HCT116 (cell line): Measurements from ENCODE around the gene ERCC5. TPM values are rescaled to one million over a fixed set of nuclear protein-coding genes. Genes with fewer than 3 reads are reported as not detected.

Experiments
- ATAC-seq: fragments of 200-7000 bp; cut with Tn5 transposase; 2 replicates; pipeline ENCODE4 v1.9.1; 2020; ENCODE audit warnings: mild to moderate bottlenecking, moderate library complexity
- BruUV-seq: library from RNA; stranded (reverse); fragments of 400-500 nt; replicated peaks from 2 replicates; lab custom pipeline; 2021; lab: Mats Ljungman, UMichigan
- CTCF ChIA-PET: fragments of 300-600 bp; sonication (Branson Sonifier 250); formaldehyde crosslinking; loops from one replicate; lab custom pipeline; 2021; ENCODE audit warnings: antibody characterized with exemption; lab: Charles Lee
- POLR2A ChIA-PET: fragments of 300-600, 350-600 bp; sonication (Branson Sonifier 250); formaldehyde crosslinking; loops from one replicate; lab custom pipeline; 2021; ENCODE audit warnings: antibody characterized with exemption; lab: Charles Lee
- RAD21 ChIA-PET, 2 experiments: fragments of 300-600 bp; sonication (Branson Sonifier 250); formaldehyde crosslinking; loops; one replicate each; lab custom pipeline; 2023; ENCODE audit warnings: low total read pairs in 2 of 2; ENCODE audit not compliant: uncharacterized antibody in 2 of 2, unreplicated experiment in 2 of 2, low non-redundant PET in 1 of 2; lab: Charles Lee
- DNase-seq: peaks from one replicate; pipeline ENCODE4 v3.0.0-alpha.2; 2010; ENCODE audit warnings: low read depth, low spot score
- H2AFZ ChIP-seq: fragments of 200-600 bp; shearing (Covaris generic), sonication (generic); 2 replicates; pipeline ENCODE4 v1.6.1; 2017; ENCODE audit warnings: low read depth, mixed run types, mixed read lengths, antibody characterized with exemption, low read length; ENCODE audit not compliant: poor library complexity, severe bottlenecking
- H3K27ac ChIP-seq: 2 replicates; pipeline ENCODE4 v1.5.1; 2012; ENCODE audit warnings: low read depth, low read length
- H3K27me3 ChIP-seq: fragments of 200-600 bp; sonication (generic); 2 replicates; pipeline ENCODE4 v1.6.1; 2016; ENCODE audit warnings: mixed run types, low read length, mixed read lengths; ENCODE audit not compliant: insufficient read depth
- H3K36me3 ChIP-seq, 2 experiments: fragments of 200-500 bp in 1 of 2; fragments of 200-600 bp in 1 of 2; sonication (Bioruptor generic) in 1 of 2; sonication (generic) in 1 of 2; 2 replicates each; pipeline versions ENCODE4 v1.5.1 to v1.6.1; 2014 to 2016; ENCODE audit warnings: low read length in 2 of 2, inconsistent platforms in 1 of 2, mixed read lengths in 1 of 2, mixed run types in 1 of 2; ENCODE audit not compliant: insufficient read depth in 2 of 2, control insufficient read depth in 1 of 2
- H3K4me1 ChIP-seq, 2 experiments: fragments of 200-600 bp in 1 of 2; sonication (generic) in 1 of 2; 2 replicates each; pipeline versions ENCODE4 v1.5.1 to v1.6.1; 2012 to 2017; ENCODE audit warnings: low read length in 2 of 2, inconsistent platforms in 1 of 2, mild to moderate bottlenecking in 1 of 2, mixed read lengths in 1 of 2, mixed run types in 1 of 2, moderate library complexity in 1 of 2; ENCODE audit not compliant: insufficient read depth in 2 of 2, control insufficient read depth in 1 of 2
- H3K4me2 ChIP-seq: fragments of 200-600 bp; sonication (generic); 2 replicates; pipeline ENCODE4 v1.6.1; 2017; ENCODE audit warnings: mixed run types, low read length, mixed read lengths
- H3K4me3 ChIP-seq, 2 experiments: fragments of 200-600 bp in 1 of 2; sonication (generic) in 1 of 2; replicated peaks in 1 of 2; 2 replicates each; pipeline ENCODE4 v1.5.1; 2011 to 2016; ENCODE audit warnings: low read length in 2 of 2, control low read depth in 1 of 2, low read depth in 1 of 2, mild to moderate bottlenecking in 1 of 2, mixed read lengths in 1 of 2, mixed run types in 1 of 2
- H3K79me2 ChIP-seq: fragments of 200-600 bp; sonication (generic); 2 replicates; pipeline ENCODE4 v1.6.1; 2017; ENCODE audit warnings: mild to moderate bottlenecking, mixed run types, low read length, moderate library complexity, mixed read lengths; ENCODE audit not compliant: insufficient read depth
- H3K9ac ChIP-seq: fragments of 200-600 bp; sonication (generic); 2 replicates; pipeline ENCODE4 v1.6.1; 2016; ENCODE audit warnings: low read length, mixed read lengths
- H3K9me2 ChIP-seq: fragments of 200-600 bp; sonication (generic), shearing (Covaris generic); 2 replicates; pipeline ENCODE4 v1.6.1; 2017; ENCODE audit warnings: mixed run types, mild to moderate bottlenecking, moderate library complexity; ENCODE audit not compliant: insufficient read depth
- H3K9me3 ChIP-seq, 2 experiments: fragments of 200-500 bp in 1 of 2; fragments of 200-600 bp in 1 of 2; sonication (Bioruptor generic) in 1 of 2; sonication (generic) in 1 of 2; 2 replicates each; pipeline ENCODE4 v1.6.1; 2014 to 2017; ENCODE audit warnings: low read length in 2 of 2, mixed read lengths in 2 of 2, inconsistent platforms in 1 of 2, low read depth in 1 of 2, mild to moderate bottlenecking in 1 of 2, mixed run types in 1 of 2, moderate library complexity in 1 of 2; ENCODE audit not compliant: control insufficient read depth in 1 of 2, insufficient read depth in 1 of 2
- H4K20me1 ChIP-seq: fragments of 200-600 bp; sonication (generic), shearing (Covaris generic); 2 replicates; pipeline ENCODE4 v1.6.1; 2017; ENCODE audit warnings: mixed run types, mild to moderate bottlenecking, moderate library complexity; ENCODE audit not compliant: insufficient read depth
- CBX3 ChIP-seq: IDR thresholded peaks from 2 replicates; pipeline ENCODE4 v1.6.1; 2012; ENCODE audit warnings: low read depth
- CEBPB ChIP-seq: IDR thresholded peaks from 2 replicates; pipeline ENCODE4 v1.6.1; 2012; ENCODE audit warnings: low read depth
- EGR1 ChIP-seq: IDR thresholded peaks from 2 replicates; pipeline ENCODE4 v1.6.1; 2012; ENCODE audit warnings: low read depth
- ELF1 ChIP-seq: IDR thresholded peaks from 2 replicates; pipeline ENCODE4 v1.6.1; 2012; ENCODE audit warnings: low read depth, borderline replicate concordance
- EZH2 ChIP-seq: fragments of 200-600 bp; sonication (generic); IDR thresholded peaks from 2 replicates; pipeline ENCODE4 v1.6.1; 2017; ENCODE audit warnings: antibody characterized with exemption, mixed run types
- EZH2phosphoT487 ChIP-seq: fragments of 200-600 bp; IDR thresholded peaks from 2 replicates; pipeline ENCODE4 v1.6.1; 2018; ENCODE audit warnings: antibody characterized with exemption, borderline replicate concordance
- JUND ChIP-seq: IDR thresholded peaks from 2 replicates; pipeline ENCODE4 v1.6.1; 2012
- POLR2A ChIP-seq: IDR thresholded peaks from 2 replicates; pipeline ENCODE4 v1.7.0; 2011; ENCODE audit warnings: borderline replicate concordance; ENCODE audit not compliant: insufficient read depth, insufficient read length; ENCODE audit errors: extremely low read depth
- SIN3A ChIP-seq: IDR thresholded peaks from 2 replicates; pipeline ENCODE4 v1.6.1; 2012; ENCODE audit warnings: low read depth
- SP1 ChIP-seq: IDR thresholded peaks from 2 replicates; pipeline ENCODE4 v1.6.1; 2012; ENCODE audit warnings: low read depth
- TCF7L2 ChIP-seq: IDR thresholded peaks from 2 replicates; pipeline ENCODE4 v1.7.0; 2011; ENCODE audit warnings: borderline replicate concordance, inconsistent platforms; ENCODE audit not compliant: insufficient read depth, insufficient read length; ENCODE audit errors: extremely low read depth
- YY1 ChIP-seq: IDR thresholded peaks from 2 replicates; pipeline ENCODE4 v1.6.1; 2011; ENCODE audit warnings: low read length, low read depth, moderate library complexity, mild to moderate bottlenecking; ENCODE audit not compliant: insufficient replicate concordance; ENCODE audit errors: extremely low read depth
- ZFX ChIP-seq: fragments of 450-650 bp; IDR thresholded peaks from 2 replicates; pipeline ENCODE4 v1.6.1; 2017
- ZNF274 ChIP-seq: fragments of 200-500 bp; sonication (Bioruptor generic); IDR thresholded peaks from 2 replicates; pipeline ENCODE4 v1.6.1; 2014; ENCODE audit warnings: mild to moderate bottlenecking, low read depth, low read length, inconsistent platforms
- intact Hi-C: fragments of 100-400 bp; cut with micrococcal nuclease; formaldehyde crosslinking; loops from 2 replicates; pipeline ENCODE4 v1.10.0; 2022
- total RNA-seq: library from RNA; stranded (reverse); gene quantifications from one replicate; pipeline ENCODE4 v1.2.1, GENCODE V29; 2021; ENCODE audit not compliant: unreplicated experiment
- TF ChIP-seq, protein P1 (sequence below), 3 experiments: fragments of 200-600 bp in 1 of 3; sonication (generic) in 1 of 3; IDR thresholded peaks in 2 of 3; conservative IDR thresholded peaks in 1 of 3; 2 replicates each; pipeline ENCODE4 v1.5.1; 2012 to 2017; ENCODE audit warnings: low read depth in 2 of 3, low read length in 2 of 3, antibody characterized with exemption in 1 of 3, borderline replicate concordance in 1 of 3, control low read depth in 1 of 3, mild to moderate bottlenecking in 1 of 3, mixed read lengths in 1 of 3, mixed run types in 1 of 3, moderate library complexity in 1 of 3; ENCODE audit not compliant: insufficient read depth in 1 of 3
- TF ChIP-seq, protein P2 (sequence below): IDR thresholded peaks from 2 replicates; pipeline ENCODE4 v1.6.1; 2012
- TF ChIP-seq, protein P3 (sequence below): IDR thresholded peaks from 2 replicates; pipeline ENCODE4 v1.6.1; 2012
- TF ChIP-seq, protein P4 (sequence below): IDR thresholded peaks from 2 replicates; pipeline ENCODE4 v1.6.1; 2011; ENCODE audit warnings: mild to moderate bottlenecking, low read length, moderate library complexity; ENCODE audit not compliant: insufficient replicate concordance; ENCODE audit errors: extremely low read depth

ERCC5 gene
- total RNA-seq, 1 experiment from 2014 or later: 25.6 TPM

DNA sequence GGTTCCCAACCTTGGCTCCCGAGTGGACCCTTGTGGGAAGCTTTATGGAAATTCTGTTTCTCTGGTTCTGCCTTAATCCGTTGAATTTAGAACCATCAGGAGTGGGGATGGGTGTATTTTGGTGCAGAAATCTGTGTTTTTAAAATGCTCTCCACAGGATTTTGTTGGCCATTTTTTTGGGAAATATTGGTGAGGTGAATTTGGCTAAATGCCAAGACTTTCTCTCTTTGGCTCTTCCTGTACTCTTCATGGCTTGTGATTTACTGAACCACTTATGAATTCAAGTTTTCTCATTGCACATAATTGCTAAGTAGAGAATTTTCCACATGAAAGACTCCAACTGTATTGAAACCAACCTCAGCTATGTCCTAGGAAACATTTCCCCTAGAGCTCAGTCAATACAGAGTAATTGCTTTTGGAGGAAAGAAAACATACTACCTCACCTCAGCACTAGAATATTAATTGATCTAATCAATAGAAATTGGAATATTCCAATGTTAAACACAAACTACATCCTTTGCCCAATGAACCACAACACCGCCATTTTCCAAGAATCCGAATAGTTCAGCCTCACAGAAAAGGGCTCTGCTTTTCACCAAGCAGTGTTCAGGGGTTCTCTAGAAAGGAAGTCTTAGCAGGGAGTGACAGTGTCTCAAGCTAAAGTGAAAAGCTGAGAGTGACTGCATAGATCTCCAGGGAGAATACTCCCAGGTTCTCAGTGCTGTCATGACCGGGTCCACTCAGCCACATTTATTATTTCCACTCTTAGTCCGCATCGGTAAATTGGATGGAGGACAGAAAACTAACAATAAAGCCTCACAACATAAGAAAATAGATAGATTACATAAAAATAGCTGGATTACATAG lies 60.3 kb downstream of the ERCC5 start:
- intact Hi-C loops: no loop called here
- TF ChIP-seq, protein P1, sequence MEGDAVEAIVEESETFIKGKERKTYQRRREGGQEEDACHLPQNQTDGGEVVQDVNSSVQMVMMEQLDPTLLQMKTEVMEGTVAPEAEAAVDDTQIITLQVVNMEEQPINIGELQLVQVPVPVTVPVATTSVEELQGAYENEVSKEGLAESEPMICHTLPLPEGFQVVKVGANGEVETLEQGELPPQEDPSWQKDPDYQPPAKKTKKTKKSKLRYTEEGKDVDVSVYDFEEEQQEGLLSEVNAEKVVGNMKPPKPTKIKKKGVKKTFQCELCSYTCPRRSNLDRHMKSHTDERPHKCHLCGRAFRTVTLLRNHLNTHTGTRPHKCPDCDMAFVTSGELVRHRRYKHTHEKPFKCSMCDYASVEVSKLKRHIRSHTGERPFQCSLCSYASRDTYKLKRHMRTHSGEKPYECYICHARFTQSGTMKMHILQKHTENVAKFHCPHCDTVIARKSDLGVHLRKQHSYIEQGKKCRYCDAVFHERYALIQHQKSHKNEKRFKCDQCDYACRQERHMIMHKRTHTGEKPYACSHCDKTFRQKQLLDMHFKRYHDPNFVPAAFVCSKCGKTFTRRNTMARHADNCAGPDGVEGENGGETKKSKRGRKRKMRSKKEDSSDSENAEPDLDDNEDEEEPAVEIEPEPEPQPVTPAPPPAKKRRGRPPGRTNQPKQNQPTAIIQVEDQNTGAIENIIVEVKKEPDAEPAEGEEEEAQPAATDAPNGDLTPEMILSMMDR (IDR thresholded peaks at IDR 0.05 in 2 of 3, conservative IDR thresholded peaks at IDR 0.05 in 1 of 3; ENCODE audit: borderline replicate concordance in 1 of 3, insufficient read depth in 1 of 3, low read depth in 2 of 3, low read length in 2 of 3): no peak
- TF ChIP-seq SP1 (no peak), EZH2 (no peak), ELF1 (no peak), JUND (no peak), CEBPB (no peak), ZNF274 (no peak), SIN3A (no peak), TCF7L2 (no peak), ZFX (no peak), CBX3 (no peak), EGR1 (no peak), YY1 (no peak), POLR2A (no peak), EZH2phosphoT487 (no peak)
- TF ChIP-seq, protein P2, sequence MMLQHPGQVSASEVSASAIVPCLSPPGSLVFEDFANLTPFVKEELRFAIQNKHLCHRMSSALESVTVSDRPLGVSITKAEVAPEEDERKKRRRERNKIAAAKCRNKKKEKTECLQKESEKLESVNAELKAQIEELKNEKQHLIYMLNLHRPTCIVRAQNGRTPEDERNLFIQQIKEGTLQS: no peak
- TF ChIP-seq, protein P3, sequence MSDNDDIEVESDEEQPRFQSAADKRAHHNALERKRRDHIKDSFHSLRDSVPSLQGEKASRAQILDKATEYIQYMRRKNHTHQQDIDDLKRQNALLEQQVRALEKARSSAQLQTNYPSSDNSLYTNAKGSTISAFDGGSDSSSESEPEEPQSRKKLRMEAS: no peak
- TF ChIP-seq, protein P4, sequence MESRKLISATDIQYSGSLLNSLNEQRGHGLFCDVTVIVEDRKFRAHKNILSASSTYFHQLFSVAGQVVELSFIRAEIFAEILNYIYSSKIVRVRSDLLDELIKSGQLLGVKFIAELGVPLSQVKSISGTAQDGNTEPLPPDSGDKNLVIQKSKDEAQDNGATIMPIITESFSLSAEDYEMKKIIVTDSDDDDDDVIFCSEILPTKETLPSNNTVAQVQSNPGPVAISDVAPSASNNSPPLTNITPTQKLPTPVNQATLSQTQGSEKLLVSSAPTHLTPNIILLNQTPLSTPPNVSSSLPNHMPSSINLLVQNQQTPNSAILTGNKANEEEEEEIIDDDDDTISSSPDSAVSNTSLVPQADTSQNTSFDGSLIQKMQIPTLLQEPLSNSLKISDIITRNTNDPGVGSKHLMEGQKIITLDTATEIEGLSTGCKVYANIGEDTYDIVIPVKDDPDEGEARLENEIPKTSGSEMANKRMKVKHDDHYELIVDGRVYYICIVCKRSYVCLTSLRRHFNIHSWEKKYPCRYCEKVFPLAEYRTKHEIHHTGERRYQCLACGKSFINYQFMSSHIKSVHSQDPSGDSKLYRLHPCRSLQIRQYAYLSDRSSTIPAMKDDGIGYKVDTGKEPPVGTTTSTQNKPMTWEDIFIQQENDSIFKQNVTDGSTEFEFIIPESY: no peak
- H3K79me2 ChIP-seq: no peaks in the 10 kb centered on the region
- CTCF ChIA-PET: no interaction called here
- H2AFZ ChIP-seq: no peak overlapping the region
- POLR2A ChIA-PET: no interaction called here
- no peak overlapping the region for H3K4me2 ChIP-seq
- no peak overlapping the region for H3K9ac ChIP-seq
- no peak overlapping the region for H3K4me3 ChIP-seq
- no peaks in the 10 kb centered on the region for H3K9me3 ChIP-seq
- H3K27me3 ChIP-seq: no peaks in the 10 kb centered on the region
- no peak overlapping the region for H3K27ac ChIP-seq
- no TSS peak for BruUV-seq
- H4K20me1 ChIP-seq: no peaks in the 10 kb centered on the region
- no peaks in the 10 kb centered on the region for H3K4me1 ChIP-seq
- DNase-seq (no peak), ATAC-seq (no peak)
- RAD21 ChIA-PET: no interaction called here
- H3K36me3 ChIP-seq: no peaks in the 10 kb centered on the region
- no peaks in the 10 kb centered on the region for H3K9me2 ChIP-seq
